Putamen (tissue), 1 donor: ENCODE measurements around the gene PGAM2.
A peak's percentile ranks its signal among the peaks of the same experiment; 100 is the strongest.

Source experiments
- DNase-seq: peaks from one replicate; pipeline ENCODE4 v3.0.0-alpha.2; 2016; ENCODE audit warnings: low spot score

The PGAM2 gene

DNA sequence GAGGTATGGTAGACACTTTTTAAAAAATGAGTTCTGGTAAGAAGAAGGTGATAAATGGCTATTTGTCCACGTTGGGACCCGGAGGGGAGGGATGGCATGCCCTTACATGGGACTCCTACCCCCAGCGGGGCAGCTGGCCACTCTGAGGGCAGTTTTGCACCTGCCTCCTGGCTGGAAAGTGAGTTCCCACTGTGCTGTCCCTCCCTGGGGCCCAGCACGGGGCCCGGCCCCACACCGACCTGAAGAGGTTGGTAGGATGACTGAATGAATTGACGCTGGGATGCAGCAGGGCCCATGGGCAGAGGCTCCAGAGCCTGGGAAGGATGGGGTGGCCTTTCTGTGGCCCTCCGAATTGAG, 38.2 kb upstream of the PGAM2 start:
- DNase-seq, result no peak

DNA sequence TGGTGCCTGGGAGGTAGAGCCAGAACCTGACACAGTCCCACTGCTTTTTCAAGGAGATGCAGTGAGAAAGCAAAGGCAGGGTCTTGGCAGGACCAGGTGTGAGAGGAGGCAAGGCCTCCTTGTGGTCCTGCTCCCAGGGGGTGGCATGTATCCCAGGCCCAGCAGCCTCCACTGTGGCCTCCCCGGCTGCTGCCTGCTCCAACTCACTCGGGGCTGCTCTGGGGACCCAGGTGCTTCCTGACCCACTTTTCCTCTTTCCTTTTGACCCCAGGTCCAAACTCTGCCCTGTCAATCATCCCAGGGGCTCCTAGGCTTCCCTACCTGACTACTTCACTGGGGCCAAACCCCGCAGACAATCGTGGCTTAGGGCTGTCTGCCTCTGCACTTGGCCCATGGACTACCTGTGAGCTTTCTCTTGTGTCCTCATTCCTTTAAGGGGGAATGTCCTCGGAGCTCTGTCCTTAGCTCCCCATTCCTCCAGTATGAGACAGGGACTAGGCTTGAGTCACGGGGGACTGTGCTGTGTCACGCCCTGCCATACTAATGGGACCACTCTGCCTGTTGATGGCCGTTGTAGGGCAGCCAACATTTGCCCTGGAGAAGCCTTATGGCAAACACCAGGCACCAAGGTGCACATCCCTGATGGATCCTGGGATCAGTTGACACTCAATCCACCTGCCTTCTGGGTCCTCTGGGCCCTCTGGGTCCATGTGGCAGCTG, 37.6 kb upstream of the PGAM2 start:
- DNase-seq, result no peak

DNA sequence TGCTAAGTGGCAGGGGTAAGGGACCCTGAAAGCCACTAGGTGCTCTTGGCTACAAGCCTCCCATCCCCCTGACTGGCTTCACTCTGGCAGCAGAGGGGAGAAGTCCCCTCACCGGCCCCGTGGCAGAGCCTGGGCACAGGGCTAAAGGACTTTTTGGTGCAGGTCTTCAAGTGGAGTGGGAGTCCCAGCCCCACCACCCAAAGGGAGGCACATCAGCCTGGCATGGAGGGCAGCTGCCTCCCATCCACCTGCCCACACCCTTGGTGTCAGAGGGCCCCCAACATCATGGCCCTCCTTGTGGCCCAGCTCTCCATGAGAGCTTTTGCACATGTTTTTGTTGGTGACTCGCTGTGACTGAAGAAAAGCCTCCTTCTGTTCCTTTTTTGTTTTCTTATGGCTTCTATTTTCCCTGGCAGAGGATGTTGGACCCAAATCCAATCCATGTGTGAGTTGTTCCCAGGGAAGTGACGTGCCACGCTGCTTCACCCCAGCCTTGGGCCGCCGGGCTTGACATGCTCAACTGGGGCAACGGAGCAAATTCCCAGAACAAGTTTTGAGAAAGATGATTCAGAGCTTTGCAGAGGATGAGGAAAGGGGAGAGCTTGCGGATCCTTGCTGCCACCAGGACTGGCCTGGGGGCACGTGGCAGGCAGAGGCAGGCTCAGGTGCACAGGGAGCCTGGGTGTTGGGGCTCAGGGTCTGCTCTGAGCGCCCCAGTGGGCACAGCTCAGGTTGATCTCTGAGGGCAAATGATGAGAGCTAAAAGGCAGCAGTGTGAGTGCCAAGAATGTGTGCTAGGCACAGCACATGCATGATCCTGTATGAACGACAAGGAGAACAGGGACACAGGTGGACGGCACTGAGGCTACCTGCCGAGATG, 36.8 kb upstream of the PGAM2 start:
- no peak for DNase-seq

DNA sequence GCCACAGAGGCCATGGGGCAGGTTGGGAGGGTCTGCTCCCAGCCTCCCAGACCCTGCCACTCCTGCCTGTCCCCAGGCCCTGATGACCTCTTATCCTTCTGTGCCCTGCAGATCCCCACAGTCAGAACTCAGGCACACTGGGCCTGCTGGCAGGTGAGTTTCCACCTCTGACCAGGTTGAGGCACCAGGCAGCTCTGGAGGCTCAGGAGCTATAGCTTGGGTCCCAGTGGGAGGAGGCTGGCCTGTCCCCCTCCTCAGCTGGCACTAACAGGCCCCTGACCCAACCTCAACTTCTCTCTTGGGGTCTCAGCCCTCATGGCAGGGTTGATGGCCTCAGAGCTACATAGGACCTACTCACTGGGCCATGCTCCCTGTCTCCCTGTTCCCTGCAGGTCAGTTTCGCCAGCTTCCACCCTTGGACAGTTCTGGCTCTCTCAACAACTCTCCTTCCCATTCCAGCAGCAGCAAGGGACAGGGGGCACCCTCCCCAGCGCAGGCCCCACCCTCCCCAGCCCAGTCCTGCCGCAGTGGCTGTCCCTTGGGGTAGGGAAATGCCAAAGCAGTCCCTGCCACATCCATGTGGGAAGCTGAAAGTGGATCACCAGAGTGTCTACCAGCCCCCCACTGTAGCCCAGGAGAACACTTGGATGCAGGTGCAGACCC, 36.1 kb upstream of the PGAM2 start:
- no peak for DNase-seq

DNA sequence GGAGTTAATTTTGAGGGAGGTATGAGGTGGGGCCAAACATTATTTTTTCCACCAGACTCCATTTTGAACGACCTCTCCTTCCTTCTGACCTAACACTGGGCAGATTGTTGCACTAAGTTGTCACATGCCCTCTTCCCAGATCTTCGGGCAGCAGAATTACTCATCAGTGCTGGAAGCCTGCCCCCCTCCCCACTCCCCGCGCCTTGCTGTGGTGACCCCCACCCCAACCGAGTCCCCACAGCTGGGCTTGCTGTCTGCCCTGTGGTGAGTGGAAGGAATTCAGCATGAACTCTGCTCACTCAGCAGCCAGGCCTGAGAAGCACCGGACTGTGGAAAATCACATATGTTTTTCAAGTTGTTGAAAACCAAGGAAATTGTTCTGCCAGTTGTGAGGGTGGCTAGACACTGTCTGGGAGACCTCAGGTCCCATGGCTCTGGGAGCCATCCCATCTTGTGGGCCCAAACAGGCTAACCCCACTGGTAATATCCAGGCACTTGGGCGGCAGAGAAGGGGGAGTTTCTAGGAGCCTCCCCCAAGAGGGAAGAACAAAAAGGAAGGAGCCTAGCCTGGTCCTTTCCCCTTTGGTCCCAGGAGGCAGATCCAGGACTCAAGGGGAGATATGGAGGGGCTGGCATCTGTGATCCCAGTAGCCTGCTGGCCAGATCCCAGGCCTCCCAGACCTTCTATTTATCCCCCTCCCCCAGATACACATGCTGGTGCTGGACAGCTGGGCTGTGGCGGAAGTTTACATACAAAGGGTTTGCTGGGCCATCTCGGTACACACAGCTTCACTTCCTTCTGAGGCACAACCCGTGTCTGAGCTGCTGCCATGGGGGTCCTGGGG, 35.3 kb upstream of the PGAM2 start:
- no peak for DNase-seq

DNA sequence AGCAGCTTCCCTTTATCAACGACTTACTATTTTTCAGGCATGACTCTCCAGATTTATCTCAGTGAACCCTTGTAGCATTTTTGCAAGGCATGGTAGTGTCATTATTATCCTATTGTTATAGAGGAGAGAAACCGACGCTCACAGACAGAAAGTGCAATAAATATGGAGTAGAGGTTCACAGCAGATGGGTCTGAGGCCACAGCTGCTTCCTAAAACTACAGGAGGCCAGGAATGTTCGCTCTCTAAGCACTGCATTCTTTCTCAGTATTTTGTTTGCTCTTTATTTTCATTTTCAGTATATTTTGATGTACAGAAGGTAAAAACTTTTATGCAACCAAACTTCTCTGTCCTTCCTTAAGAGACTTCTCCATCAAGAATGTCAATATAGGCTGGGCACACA, 34.3 kb upstream of the PGAM2 start:
- no peak for DNase-seq

DNA sequence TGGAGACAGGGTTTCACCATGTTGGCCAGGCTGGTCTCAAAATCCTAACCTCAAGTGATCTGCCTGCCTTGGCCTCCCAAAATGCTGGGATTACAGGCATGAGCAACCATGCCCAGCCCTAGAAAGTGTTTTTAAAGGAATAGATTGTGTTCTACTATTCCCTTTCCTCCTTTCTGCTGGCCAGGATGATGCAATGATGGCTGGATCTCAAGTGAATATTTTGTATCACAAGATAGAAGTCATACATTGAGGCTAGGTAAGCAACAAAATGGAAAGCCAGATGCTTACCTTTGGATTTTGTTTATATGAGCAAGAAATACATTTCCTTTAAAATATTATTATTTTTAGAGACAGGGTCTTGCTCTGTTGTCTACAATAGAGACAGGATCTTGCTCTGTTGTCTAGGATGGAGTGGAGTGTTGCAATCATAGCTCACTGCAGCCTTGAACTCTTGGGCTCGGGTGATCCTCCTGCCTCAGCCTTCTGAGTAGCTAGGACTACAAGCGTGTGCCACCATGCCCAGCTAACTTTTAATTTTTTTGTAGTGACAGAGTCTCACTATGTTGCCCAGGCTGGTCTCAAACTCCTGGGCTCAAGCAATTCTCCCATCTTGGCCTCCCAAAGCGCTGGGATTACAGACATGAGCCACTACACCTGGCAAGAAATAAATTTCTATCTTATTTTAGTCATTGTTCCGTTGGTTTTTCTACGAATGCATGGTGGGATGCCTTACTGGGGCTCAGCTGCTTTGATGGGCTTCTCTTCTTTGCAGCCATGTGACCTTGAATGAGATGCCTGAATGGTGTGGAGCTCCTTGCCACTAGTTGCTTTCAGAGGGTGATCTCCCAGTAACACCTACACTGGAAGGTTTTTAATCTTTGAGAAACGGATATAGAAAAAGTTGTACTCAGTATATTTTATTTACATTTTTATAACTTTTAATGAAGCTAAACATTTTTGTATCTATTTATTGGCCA, 33.0 kb upstream of the PGAM2 start:
- no peak for DNase-seq

DNA sequence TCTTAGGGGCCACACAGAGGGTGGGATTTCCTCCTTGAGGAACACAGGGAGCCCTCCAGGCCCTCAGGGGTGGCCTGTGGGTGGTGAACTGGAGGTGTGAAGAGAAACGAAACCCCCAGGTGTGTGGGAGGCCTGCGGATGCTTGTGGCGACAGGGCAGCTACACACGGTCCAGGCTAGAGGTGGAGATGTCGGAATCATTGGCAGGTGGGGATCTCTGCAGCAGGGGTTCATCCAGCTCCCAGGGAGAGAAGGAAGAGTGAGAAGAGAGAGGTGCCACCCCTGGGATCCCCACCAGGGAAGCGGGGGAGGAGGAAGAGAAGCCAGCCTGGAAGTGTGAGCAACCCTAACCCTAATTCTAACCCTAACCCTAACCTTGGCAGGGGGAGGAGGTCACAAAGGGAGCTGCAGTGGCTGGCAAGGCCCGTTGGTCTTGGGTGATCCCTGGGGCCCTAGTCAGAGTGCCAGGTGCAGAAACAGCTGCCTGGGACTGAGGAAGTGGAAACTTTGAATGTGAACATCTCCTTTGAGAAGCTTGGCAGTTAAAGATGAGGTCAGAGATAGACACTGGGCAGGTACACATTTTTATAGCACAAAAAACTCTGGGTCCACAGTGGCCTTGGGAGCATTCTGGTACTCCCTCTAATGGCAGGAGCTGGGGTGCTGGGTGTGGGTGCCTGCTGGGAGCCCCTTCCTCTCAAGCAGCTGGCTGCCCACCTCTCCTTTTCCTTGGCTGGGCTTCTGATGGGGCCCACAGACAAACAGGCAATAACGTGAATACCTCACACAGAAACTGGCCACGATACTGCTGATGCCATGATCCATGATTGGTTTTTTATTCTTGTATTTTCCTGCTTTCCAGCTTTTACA, 31.9 kb upstream of the PGAM2 start:
- DNase-seq, result no peak

DNA sequence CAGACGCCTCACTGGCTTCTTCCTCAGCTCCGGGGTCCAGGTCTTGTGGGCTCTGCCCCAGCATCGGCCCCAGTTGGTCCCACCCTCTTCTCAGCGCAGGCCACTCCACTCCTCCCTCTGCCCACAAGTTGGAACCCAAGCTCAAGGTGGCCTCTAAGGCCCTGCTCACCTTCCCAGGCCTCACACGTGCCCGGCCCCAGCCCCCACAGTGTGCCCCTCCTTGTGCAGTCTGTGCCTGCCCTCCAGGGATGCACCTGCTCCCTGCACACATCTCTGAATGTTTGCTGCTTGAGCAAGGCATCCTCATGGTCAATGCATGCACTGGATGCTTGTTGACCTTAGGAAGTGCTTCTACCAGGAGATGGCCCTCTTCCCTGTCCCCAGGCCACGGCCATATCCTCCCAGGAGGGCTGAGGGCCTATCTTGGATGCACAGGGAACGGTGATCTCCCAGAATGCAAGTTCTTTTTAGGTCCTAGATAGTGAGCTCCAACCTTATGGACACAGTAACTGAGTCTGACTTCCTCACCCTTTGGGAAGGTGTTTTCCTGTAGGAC, 31.0 kb upstream of the PGAM2 start:
- DNase-seq, result no peak

DNA sequence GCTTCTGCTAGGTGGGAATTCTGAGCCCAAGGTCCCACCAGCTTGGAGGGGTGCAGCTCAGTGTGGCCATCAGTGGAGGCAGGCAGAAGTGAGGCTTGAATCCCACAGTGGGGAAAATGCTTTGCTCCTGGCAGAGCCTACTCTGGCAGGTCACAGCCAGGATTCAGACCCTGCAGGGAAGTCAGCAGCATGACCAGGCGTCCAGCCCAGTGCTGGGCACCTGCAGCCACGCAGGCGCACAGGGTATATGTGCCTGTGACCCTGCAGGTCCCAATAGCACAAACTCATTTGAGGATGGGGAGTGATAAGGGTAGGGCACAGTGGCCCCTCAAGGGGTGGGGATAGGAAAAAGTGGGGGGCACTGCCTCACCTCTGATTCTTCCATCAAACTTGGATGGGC, 30.4 kb upstream of the PGAM2 start:
- DNase-seq, result no peak

DNA sequence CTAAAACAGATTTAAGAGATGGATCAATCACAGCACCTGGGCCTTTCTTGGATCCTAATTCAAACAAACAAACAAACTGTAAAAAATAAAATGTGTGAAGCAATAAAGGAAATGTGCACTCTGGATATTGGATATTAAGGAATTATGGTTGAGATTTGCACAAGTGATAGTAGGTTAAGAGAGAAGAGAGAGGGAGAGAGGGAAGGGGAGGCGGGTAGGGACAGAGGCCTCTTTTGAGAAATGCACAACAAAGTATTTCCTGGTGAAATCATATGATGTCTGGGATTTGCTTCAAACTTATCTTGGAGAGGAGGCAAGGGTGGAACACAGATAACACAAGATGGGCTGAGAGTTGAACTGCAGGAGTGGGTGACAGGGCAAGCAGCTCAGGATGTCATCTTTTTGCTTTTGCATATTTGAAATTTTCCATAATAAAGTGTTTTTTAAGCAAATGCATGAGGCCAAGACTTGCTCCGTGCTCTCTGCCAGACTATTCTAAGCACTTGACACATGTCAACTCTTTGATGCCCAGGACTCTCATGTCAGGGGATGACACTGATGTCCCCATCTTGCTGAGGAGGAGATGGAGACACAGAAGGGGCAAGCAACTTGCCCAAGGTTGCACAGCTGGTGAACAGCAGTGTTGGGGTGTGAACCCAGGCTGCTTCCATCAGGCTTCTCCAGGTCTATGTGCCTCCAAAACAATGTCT, 29.7 kb upstream of the PGAM2 start:
- no peak for DNase-seq

DNA sequence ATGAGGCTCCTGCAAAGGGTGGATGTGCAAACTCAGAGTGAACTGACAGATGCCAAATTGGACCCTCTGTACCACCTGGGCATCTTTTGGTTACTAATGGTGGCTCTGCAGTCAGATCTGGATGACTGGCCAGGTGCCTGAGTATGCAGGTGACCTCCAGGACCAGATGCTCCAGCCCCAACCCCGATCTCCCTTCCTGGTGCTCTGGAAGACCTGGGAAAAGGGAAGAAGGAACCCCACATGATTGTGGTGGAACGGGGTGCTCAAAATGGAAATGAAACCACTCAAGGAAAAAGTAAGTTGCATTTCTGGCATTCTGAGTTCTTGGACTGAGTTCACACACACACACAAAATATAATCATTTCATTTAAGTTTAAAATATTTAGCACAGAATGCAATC, 29.0 kb upstream of the PGAM2 start:
- DNase-seq, result no peak

DNA sequence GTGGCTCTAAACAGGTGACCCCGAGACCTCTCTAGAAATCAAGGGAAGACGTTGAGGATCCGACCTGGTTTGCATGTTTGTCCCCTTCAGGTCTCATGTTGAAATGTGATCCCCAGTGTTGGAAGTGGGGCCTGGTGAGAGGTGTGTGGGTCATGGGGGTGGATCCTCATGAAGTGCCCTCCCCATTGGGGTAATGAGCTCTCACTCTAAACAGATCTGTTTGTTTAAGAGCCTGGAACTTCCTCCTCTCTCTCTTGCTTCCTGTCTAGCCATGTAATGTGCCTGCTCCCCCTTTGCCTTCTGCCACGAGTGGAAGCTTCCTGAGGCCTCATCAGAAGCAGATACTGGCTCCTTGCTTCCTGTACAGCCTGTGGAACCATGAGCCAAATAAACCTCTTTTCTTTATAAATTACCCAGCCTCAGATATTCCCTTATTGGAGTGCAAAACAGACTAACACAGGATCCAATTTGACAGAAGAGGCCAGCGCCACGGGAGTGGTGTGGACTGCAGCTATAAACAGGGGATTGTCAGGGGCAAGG, 27.8 kb upstream of the PGAM2 start:
- no peak for DNase-seq

DNA sequence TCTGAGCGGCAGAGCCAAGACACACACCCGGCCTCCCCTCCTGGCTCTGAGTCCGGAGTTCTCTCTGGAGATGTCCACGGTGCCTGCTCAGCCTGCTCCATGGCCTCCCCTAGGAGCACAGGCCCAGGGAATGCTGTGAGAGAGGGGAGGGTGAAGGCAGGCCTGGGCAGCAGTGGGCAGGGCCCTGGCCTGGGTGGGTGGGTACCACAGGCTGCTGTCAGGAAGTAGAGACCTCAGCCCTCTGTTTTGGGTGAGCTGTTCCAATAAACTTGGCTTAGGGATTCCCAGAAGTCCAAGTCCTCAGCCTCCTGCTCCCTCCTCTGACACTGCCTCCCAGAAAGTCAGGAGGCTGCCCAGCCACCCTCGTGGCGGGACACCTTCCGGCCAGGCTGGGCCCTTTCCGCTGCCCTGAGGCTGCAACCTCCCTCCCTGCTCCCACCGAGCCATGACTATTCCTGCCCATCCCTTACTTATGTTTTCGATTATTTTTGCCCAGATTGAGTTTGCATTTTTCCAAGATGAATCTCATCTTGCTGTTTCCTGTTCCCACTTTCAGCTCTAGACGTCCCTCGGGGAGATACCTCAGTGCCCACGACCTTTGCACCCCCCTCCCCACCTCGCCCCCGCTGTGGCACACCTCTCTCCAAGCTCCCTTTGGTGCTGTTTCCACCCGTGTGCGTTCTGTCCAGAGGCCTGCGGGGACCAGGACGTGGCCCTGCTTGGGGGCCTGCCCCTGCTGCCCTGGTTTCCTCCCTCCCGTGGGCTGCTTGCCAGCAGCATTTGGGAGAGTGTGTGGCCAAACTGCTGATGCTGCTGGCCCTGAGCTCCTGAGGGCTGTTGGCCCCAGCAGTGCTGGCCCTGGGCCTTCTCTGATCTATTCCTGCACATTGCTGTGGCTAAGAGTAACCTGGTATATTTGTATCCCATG, 22.8 kb upstream of the PGAM2 start:
- peak; percentile 51 for DNase-seq

DNA sequence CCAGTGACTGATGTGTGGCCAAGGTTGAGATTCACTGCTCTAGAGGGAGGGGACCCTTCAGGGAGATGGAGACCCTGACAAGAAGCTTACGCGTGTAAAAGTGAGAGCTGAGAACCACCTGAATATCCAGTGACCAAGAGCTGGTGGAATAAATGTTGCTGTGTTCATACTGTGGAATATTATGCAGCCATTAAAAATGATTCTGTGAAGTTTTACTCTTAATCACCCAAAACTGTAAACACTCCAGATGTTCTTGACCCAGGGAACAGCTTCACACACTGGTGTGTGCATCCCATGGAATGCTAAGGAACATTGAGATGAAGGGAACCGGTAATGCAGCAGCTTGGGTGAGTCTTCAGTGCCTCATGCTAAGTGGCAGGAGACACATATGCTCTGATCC, 21.3 kb upstream of the PGAM2 start:
- DNase-seq, result no peak

DNA sequence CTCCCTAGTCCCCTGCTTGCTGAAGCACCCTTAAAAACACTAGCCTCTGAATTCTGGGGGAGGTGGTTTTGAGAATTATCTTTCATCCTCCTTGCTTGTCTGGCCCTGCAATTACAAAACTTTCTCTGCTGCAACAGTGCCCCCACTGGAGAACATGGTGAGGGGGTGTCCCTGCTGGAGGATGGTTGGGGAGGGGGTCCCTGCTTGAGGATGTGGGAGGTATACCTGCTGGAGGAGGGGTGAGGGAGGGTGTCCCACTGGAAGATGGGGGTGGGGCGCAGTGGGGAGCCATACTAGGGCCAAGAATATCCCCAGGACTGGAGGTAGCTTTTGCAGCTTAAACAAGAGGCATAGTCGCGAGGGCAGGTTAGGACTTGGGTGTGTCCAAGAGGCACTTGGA, 20.2 kb upstream of the PGAM2 start:
- DNase-seq, result no peak

DNA sequence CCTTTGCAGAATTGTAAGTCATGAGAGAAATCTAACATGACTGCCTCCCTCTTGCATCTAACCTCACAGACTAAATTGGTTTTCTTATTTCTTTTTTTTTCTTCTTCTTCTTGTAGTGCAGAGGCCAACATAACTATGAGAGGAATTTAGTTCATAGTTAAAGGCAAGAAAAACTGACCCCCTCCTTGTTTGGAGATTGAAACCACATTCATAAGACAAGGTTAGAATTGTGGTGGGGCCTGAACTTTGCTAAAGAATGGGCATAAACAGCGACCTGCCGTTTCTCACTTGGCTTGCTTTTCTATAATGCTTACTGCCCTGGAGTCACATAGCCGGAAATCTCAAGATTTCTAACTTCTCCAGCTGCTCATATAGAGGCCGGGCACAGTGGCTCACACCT, 19.3 kb upstream of the PGAM2 start:
- DNase-seq, result no peak

DNA sequence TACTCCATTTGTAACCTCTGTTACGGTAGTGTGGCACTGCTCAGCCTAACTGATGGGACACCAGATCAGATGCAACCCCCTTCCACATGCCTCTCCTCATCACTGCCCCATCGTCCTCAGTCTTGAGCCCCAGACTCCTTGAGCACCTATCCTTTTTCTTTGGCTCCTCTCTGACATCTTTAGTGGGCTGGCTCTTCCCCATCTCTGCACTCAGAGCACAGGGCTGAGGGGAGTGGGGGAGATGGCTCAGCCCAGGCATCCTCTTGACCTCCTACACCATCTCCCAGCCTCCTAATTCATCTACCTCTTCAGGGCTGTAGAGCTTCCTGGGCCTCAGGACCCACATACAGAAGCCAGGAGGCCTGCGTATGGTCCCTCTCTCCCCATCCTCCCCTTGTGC, 18.4 kb upstream of the PGAM2 start:
- no peak for DNase-seq
